OCI-LY3 (cell line): Measurements from ENCODE around the gene GRHL3.

Experiments
- EZH2phosphoT487 ChIP-seq: fragments of 200-600 bp; shearing (Covaris generic); IDR thresholded peaks from 2 replicates; pipeline ENCODE4 v1.6.1; 2018; ENCODE audit warnings: antibody characterized with exemption, mixed run types, low read depth
- TF ChIP-seq, protein P1 (sequence below): fragments of 200-600, 300-600 bp; sonication (generic); IDR thresholded peaks from 2 replicates; pipeline ENCODE4 v1.5.1; 2014; ENCODE audit warnings: antibody characterized with exemption, low read length, low read depth

- TF ChIP-seq, protein P1, sequence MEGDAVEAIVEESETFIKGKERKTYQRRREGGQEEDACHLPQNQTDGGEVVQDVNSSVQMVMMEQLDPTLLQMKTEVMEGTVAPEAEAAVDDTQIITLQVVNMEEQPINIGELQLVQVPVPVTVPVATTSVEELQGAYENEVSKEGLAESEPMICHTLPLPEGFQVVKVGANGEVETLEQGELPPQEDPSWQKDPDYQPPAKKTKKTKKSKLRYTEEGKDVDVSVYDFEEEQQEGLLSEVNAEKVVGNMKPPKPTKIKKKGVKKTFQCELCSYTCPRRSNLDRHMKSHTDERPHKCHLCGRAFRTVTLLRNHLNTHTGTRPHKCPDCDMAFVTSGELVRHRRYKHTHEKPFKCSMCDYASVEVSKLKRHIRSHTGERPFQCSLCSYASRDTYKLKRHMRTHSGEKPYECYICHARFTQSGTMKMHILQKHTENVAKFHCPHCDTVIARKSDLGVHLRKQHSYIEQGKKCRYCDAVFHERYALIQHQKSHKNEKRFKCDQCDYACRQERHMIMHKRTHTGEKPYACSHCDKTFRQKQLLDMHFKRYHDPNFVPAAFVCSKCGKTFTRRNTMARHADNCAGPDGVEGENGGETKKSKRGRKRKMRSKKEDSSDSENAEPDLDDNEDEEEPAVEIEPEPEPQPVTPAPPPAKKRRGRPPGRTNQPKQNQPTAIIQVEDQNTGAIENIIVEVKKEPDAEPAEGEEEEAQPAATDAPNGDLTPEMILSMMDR, result no peak
- no peak for TF ChIP-seq EZH2phosphoT487
Measured at GRCh38 chr1:24351247-24351646, 32.1 kb downstream of the GRHL3 start.
